Measurements from ENCODE around the gene KRTAP3-2.
A peak's percentile ranks its signal among the peaks of the same experiment; 100 is the strongest.

Gene KRTAP3-2

DNA sequence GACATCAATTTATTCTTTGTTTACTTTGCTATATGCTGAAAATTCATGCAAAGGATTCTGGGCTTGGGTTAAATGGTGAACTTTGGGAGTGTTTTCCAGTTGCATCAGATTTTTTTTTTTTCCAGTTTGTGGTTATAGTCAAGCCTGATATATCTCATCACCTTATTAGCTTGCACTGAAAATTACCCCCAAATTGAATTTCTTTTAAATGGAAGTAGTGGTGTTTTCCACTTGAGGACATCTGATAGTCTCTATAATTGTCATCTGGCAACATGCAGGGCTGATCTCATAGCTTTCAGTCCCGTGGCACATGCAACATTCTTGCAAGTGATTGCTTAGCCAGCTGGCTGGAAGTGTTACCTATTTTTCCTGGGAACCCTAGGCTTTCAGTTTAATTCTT lies 13.9 kb upstream of the KRTAP3-2 start:
- no peak for DNase-seq (ENCODE audit: low spot score)
- no peak overlapping the region for H3K18ac ChIP-seq (ENCODE audit: low read length)

GRCh38 chr17:41013181-41013580 lies 13.5 kb upstream of the KRTAP3-2 start:
- H2BK12ac ChIP-seq (ENCODE audit: low read length): no peak overlapping the region
- H3K14ac ChIP-seq (ENCODE audit: low read length): no peak overlapping the region
- H3K79me1 ChIP-seq (ENCODE audit: low read depth, low read length): no peaks in the 10 kb centered on the region
- no peak overlapping the region for H3K9ac ChIP-seq (ENCODE audit: low read depth, low read length, poor library complexity)
- no peak overlapping the region for H2BK15ac ChIP-seq (ENCODE audit: low read length)
- peak overlapping the region in 1 of 2 donors; percentile 25 for H3K4me3 ChIP-seq (ENCODE audit: low read length in 2 of 2)
- peaks cover 0 to 5% of the 10 kb centered on the region in 2 donors for H3K4me1 ChIP-seq (ENCODE audit: control insufficient read depth in 2 of 2, insufficient read depth in 1 of 2, low read depth in 1 of 2, low read length in 2 of 2)
- no peak overlapping the region for H3K18ac ChIP-seq (ENCODE audit: low read length)
- no peak overlapping the region for H4K91ac ChIP-seq (ENCODE audit: low read depth, low read length, poor library complexity)
- no peaks in the 10 kb centered on the region for H3K27me3 ChIP-seq (ENCODE audit: control insufficient read depth in 3 of 3, insufficient read depth in 3 of 3, low read depth in 1 of 3, low read length in 3 of 3)
- no peak for DNase-seq (ENCODE audit: low spot score)
- H3K27ac ChIP-seq (replicated peaks; ENCODE audit: low read length): no peak overlapping the region
- H4K8ac ChIP-seq (ENCODE audit: low read depth, low read length): no peak overlapping the region
- no peaks in the 10 kb centered on the region for H3K36me3 ChIP-seq (replicated peaks in 1 of 2; ENCODE audit: control insufficient read depth in 2 of 2, insufficient read depth in 2 of 2, low read length in 2 of 2)
- H2AFZ ChIP-seq (ENCODE audit: low read length): no peak overlapping the region
- no peak overlapping the region for H3K23ac ChIP-seq (ENCODE audit: low read depth, low read length, poor library complexity)
- no peaks in the 10 kb centered on the region for H3K9me3 ChIP-seq (replicated peaks in 1 of 2; ENCODE audit: control insufficient read depth in 2 of 2, insufficient read depth in 1 of 2, low read depth in 1 of 2, low read length in 2 of 2)
- H3K4me2 ChIP-seq (ENCODE audit: insufficient read depth, low read length, poor library complexity, severe bottlenecking): no peak overlapping the region
- WGBS, 2 donors (ENCODE audit: extremely low coverage in 2 of 2, insufficient read length in 2 of 2, insufficient replicate concordance in 1 of 2): no CpG with 5 or more reads among the region's 3 CpGs
- no peak overlapping the region for H2BK120ac ChIP-seq (ENCODE audit: low read depth, low read length)
- H2AK5ac ChIP-seq (ENCODE audit: low read depth, low read length): no peak overlapping the region
- H3K4ac ChIP-seq (ENCODE audit: low read length): no peak overlapping the region
- H2BK5ac ChIP-seq (ENCODE audit: low read length): no peak overlapping the region

More for the DNA sequence above, 13.9 kb upstream of the KRTAP3-2 start:
- WGBS, 2 donors (ENCODE audit: extremely low coverage in 2 of 2, insufficient read length in 2 of 2, insufficient replicate concordance in 1 of 2): no CpG with 5 or more reads among the region's 1 CpG
- Histone ChIP-seq H2AK5ac (ENCODE audit: low read depth, low read length) (no peak overlapping the region), H3K27me3 (ENCODE audit: control insufficient read depth in 3 of 3, insufficient read depth in 3 of 3, low read depth in 1 of 3, low read length in 3 of 3) (no peaks in the 10 kb centered on the region), H3K36me3 (replicated peaks in 1 of 2; ENCODE audit: control insufficient read depth in 2 of 2, insufficient read depth in 2 of 2, low read length in 2 of 2) (no peaks in the 10 kb centered on the region), H3K27ac (replicated peaks; ENCODE audit: low read length) (no peak overlapping the region), H3K4ac (ENCODE audit: low read length) (no peak overlapping the region), H2AFZ (ENCODE audit: low read length) (no peak overlapping the region), H4K8ac (ENCODE audit: low read depth, low read length) (no peak overlapping the region), H3K4me2 (ENCODE audit: insufficient read depth, low read length, poor library complexity, severe bottlenecking) (no peak overlapping the region), H2BK15ac (ENCODE audit: low read length) (no peak overlapping the region), H2BK5ac (ENCODE audit: low read length) (no peak overlapping the region), H3K23ac (ENCODE audit: low read depth, low read length, poor library complexity) (no peak overlapping the region), H2BK120ac (ENCODE audit: low read depth, low read length) (no peak overlapping the region), H3K4me3 (ENCODE audit: low read length in 2 of 2) (no peak overlapping the region), H4K91ac (ENCODE audit: low read depth, low read length, poor library complexity) (no peak overlapping the region), H3K14ac (ENCODE audit: low read length) (no peak overlapping the region), H2BK12ac (ENCODE audit: low read length) (no peak overlapping the region), H3K9ac (ENCODE audit: low read depth, low read length, poor library complexity) (no peak overlapping the region), H3K79me1 (ENCODE audit: low read depth, low read length) (no peaks in the 10 kb centered on the region), H3K4me1 (ENCODE audit: control insufficient read depth in 2 of 2, insufficient read depth in 1 of 2, low read depth in 1 of 2, low read length in 2 of 2) (peaks cover 0 to 4% of the 10 kb centered on the region in 2 donors), H3K9me3 (replicated peaks in 1 of 2; ENCODE audit: control insufficient read depth in 2 of 2, insufficient read depth in 1 of 2, low read depth in 1 of 2, low read length in 2 of 2) (no peaks in the 10 kb centered on the region)

GRCh38 chr17:41012326-41013120 lies 12.8 kb upstream of the KRTAP3-2 start:
- Histone ChIP-seq H2BK12ac (ENCODE audit: low read length) (no peak overlapping the region), H3K9me3 (replicated peaks in 1 of 2; ENCODE audit: control insufficient read depth in 2 of 2, insufficient read depth in 1 of 2, low read depth in 1 of 2, low read length in 2 of 2) (no peaks in the 10 kb centered on the region), H2AFZ (ENCODE audit: low read length) (no peak overlapping the region), H4K8ac (ENCODE audit: low read depth, low read length) (no peak overlapping the region), H2AK5ac (ENCODE audit: low read depth, low read length) (no peak overlapping the region), H2BK15ac (ENCODE audit: low read length) (no peak overlapping the region), H3K23ac (ENCODE audit: low read depth, low read length, poor library complexity) (no peak overlapping the region), H3K4me2 (ENCODE audit: insufficient read depth, low read length, poor library complexity, severe bottlenecking) (no peak overlapping the region), H2BK120ac (ENCODE audit: low read depth, low read length) (no peak overlapping the region), H2BK5ac (ENCODE audit: low read length) (no peak overlapping the region), H3K27ac (replicated peaks; ENCODE audit: low read length) (no peak overlapping the region), H3K79me1 (ENCODE audit: low read depth, low read length) (no peaks in the 10 kb centered on the region), H3K36me3 (replicated peaks in 1 of 2; ENCODE audit: control insufficient read depth in 2 of 2, insufficient read depth in 2 of 2, low read length in 2 of 2) (no peaks in the 10 kb centered on the region), H3K4me1 (ENCODE audit: control insufficient read depth in 2 of 2, insufficient read depth in 1 of 2, low read depth in 1 of 2, low read length in 2 of 2) (peaks cover 0 to 5% of the 10 kb centered on the region in 2 donors), H3K4ac (ENCODE audit: low read length) (no peak overlapping the region), H3K18ac (ENCODE audit: low read length) (no peak overlapping the region), H3K27me3 (ENCODE audit: control insufficient read depth in 3 of 3, insufficient read depth in 3 of 3, low read depth in 1 of 3, low read length in 3 of 3) (no peaks in the 10 kb centered on the region), H3K4me3 (ENCODE audit: low read length in 2 of 2) (peak overlapping the region in 1 of 2 donors; percentile 25), H4K91ac (ENCODE audit: low read depth, low read length, poor library complexity) (no peak overlapping the region), H3K14ac (ENCODE audit: low read length) (no peak overlapping the region), H3K9ac (ENCODE audit: low read depth, low read length, poor library complexity) (no peak overlapping the region)
- no peak for DNase-seq (ENCODE audit: low spot score)
- WGBS, 2 donors (ENCODE audit: extremely low coverage in 2 of 2, insufficient read length in 2 of 2, insufficient replicate concordance in 1 of 2): 100% methylated on average over 1 of the region's 6 CpGs; no CpG with 5 or more reads in 1 of the 2 donors

DNA sequence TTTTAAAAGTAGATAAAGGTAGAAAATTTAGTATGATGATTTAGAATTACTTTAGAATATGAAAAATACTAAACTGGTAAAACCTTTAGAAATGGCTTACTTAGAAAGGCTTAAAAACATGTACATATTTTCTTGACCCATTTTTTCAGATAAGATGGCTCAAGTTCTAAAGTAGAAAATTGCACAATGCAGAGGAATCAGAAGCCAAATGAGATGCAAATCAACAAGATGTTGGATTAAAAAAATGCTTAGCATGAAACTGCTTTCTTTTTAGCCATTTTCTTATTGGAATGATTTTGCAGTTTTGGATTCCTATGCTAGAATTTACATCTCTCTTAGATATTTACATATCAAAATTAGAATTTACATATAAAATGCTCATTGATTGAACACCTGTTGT lies 10.7 kb upstream of the KRTAP3-2 start:
- no peak overlapping the region for H3K4me3 ChIP-seq (ENCODE audit: low read length in 2 of 2)
- H3K18ac ChIP-seq (ENCODE audit: low read length): no peak overlapping the region
- peaks cover 0 to 3% of the 10 kb centered on the region in 2 donors for H3K9me3 ChIP-seq (replicated peaks in 1 of 2; ENCODE audit: control insufficient read depth in 2 of 2, insufficient read depth in 1 of 2, low read depth in 1 of 2, low read length in 2 of 2)
- H2BK5ac ChIP-seq (ENCODE audit: low read length): no peak overlapping the region
- no peaks in the 10 kb centered on the region for H3K79me1 ChIP-seq (ENCODE audit: low read depth, low read length)
- H3K4me1 ChIP-seq (ENCODE audit: control insufficient read depth in 2 of 2, insufficient read depth in 1 of 2, low read depth in 1 of 2, low read length in 2 of 2): peaks cover 0 to 5% of the 10 kb centered on the region in 2 donors
- no peak overlapping the region for H2BK12ac ChIP-seq (ENCODE audit: low read length)
- no peak overlapping the region for H3K23ac ChIP-seq (ENCODE audit: low read depth, low read length, poor library complexity)
- H2AK5ac ChIP-seq (ENCODE audit: low read depth, low read length): no peak overlapping the region
- no peak overlapping the region for H3K9ac ChIP-seq (ENCODE audit: low read depth, low read length, poor library complexity)
- no peak overlapping the region for H3K27ac ChIP-seq (replicated peaks; ENCODE audit: low read length)
- no peak overlapping the region for H3K14ac ChIP-seq (ENCODE audit: low read length)
- no peaks in the 10 kb centered on the region for H3K27me3 ChIP-seq (ENCODE audit: control insufficient read depth in 3 of 3, insufficient read depth in 3 of 3, low read depth in 1 of 3, low read length in 3 of 3)
- no peak overlapping the region for H3K4me2 ChIP-seq (ENCODE audit: insufficient read depth, low read length, poor library complexity, severe bottlenecking)
- H4K91ac ChIP-seq (ENCODE audit: low read depth, low read length, poor library complexity): no peak overlapping the region
- H3K36me3 ChIP-seq (replicated peaks in 1 of 2; ENCODE audit: control insufficient read depth in 2 of 2, insufficient read depth in 2 of 2, low read length in 2 of 2): no peaks in the 10 kb centered on the region
- DNase-seq (ENCODE audit: low spot score): no peak
- no peak overlapping the region for H2BK120ac ChIP-seq (ENCODE audit: low read depth, low read length)
- no peak overlapping the region for H3K4ac ChIP-seq (ENCODE audit: low read length)
- H2AFZ ChIP-seq (ENCODE audit: low read length): no peak overlapping the region
- no peak overlapping the region for H4K8ac ChIP-seq (ENCODE audit: low read depth, low read length)
- no peak overlapping the region for H2BK15ac ChIP-seq (ENCODE audit: low read length)
